ENCODE measurements around the gene HDAC4. TPM values are rescaled to one million over a fixed set of nuclear protein-coding genes. Genes with fewer than 3 reads are reported as not detected.

The HDAC4 gene
- total RNA-seq, 1 experiment from 2014 or later = 44.4 TPM

DNA sequence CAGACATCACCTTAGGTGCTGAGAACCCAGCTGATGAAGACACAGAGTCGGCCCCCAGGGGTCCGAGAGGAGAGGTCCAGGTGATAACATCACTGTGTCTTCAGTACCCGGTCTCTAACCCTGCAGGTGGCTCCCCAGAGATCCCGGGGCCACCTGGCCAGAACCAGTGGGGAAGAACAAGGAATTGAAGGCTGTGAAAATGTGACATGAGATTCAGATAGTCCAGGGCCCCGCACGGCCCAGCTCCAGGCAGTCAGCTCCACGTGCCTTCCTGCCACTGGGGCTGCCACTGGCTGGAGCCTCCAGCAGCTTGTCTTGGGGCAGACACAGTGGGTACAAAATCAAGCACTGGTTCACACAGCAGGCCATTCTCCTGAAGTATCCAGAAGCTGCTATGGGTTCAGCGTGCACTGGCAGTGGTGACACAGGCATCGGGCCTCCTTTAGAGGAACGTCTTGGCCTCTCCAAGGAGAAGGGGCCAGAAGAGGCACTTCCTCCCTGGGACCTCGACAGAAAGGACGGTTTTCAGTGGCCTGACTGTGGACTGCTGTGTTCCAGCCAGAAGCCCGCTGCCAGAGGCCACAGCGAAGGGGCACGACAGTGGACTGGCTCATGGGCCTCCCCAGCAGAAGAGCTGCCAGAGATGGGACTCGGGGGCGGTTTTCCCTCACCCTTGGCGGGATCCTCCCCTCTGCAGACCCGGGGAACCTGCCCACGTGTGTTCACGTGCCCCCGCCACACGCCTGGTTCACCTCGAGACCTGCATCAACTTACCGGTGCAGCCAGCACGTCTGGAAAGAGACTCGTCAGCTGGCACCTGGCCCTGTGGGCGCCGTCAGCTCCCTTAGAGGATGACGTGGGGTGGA lies 150.4 kb downstream of the HDAC4 start:
- no peaks in the 10 kb centered on the region for H3K27me3 Mint-ChIP-seq (ENCODE audit: low read depth)
- peaks cover 58% of the 10 kb centered on the region for H3K4me1 Mint-ChIP-seq
- ChIA-PET POLR2A (no interaction called here), CTCF (no interaction called here)
- H3K27ac Mint-ChIP-seq = no peak overlapping the region
- no peak overlapping the region for H3K4me3 Mint-ChIP-seq
- no peak for DNase-seq (ENCODE audit: low spot score)
- H3K36me3 Mint-ChIP-seq = no peaks in the 10 kb centered on the region
- TF ChIP-seq, protein P1, sequence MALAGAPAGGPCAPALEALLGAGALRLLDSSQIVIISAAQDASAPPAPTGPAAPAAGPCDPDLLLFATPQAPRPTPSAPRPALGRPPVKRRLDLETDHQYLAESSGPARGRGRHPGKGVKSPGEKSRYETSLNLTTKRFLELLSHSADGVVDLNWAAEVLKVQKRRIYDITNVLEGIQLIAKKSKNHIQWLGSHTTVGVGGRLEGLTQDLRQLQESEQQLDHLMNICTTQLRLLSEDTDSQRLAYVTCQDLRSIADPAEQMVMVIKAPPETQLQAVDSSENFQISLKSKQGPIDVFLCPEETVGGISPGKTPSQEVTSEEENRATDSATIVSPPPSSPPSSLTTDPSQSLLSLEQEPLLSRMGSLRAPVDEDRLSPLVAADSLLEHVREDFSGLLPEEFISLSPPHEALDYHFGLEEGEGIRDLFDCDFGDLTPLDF (CRISPR knock-in tag; IDR thresholded peaks at IDR 0.05) = no peak
- no peak for TF ChIP-seq FOXK1 (CRISPR knock-in tag; IDR thresholded peaks at IDR 0.05)
- TF ChIP-seq CBFB (CRISPR knock-in tag; IDR thresholded peaks at IDR 0.05; ENCODE audit: low read depth) = no peak
- TF ChIP-seq NR1H2 (CRISPR knock-in tag; IDR thresholded peaks at IDR 0.05) = no peak
- TF ChIP-seq MYBL2 (CRISPR knock-in tag; IDR thresholded peaks at IDR 0.05) = no peak
- TF ChIP-seq SMAD3 (CRISPR knock-in tag; IDR thresholded peaks at IDR 0.05; ENCODE audit: borderline replicate concordance) = no peak
- TF ChIP-seq, protein P2, sequence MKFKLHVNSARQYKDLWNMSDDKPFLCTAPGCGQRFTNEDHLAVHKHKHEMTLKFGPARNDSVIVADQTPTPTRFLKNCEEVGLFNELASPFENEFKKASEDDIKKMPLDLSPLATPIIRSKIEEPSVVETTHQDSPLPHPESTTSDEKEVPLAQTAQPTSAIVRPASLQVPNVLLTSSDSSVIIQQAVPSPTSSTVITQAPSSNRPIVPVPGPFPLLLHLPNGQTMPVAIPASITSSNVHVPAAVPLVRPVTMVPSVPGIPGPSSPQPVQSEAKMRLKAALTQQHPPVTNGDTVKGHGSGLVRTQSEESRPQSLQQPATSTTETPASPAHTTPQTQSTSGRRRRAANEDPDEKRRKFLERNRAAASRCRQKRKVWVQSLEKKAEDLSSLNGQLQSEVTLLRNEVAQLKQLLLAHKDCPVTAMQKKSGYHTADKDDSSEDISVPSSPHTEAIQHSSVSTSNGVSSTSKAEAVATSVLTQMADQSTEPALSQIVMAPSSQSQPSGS (CRISPR knock-in tag; IDR thresholded peaks at IDR 0.05; ENCODE audit: borderline replicate concordance, low read depth) = no peak
- no peak for TF ChIP-seq NFATC4 (CRISPR knock-in tag; IDR thresholded peaks at IDR 0.05)
- TF ChIP-seq, protein P3, sequence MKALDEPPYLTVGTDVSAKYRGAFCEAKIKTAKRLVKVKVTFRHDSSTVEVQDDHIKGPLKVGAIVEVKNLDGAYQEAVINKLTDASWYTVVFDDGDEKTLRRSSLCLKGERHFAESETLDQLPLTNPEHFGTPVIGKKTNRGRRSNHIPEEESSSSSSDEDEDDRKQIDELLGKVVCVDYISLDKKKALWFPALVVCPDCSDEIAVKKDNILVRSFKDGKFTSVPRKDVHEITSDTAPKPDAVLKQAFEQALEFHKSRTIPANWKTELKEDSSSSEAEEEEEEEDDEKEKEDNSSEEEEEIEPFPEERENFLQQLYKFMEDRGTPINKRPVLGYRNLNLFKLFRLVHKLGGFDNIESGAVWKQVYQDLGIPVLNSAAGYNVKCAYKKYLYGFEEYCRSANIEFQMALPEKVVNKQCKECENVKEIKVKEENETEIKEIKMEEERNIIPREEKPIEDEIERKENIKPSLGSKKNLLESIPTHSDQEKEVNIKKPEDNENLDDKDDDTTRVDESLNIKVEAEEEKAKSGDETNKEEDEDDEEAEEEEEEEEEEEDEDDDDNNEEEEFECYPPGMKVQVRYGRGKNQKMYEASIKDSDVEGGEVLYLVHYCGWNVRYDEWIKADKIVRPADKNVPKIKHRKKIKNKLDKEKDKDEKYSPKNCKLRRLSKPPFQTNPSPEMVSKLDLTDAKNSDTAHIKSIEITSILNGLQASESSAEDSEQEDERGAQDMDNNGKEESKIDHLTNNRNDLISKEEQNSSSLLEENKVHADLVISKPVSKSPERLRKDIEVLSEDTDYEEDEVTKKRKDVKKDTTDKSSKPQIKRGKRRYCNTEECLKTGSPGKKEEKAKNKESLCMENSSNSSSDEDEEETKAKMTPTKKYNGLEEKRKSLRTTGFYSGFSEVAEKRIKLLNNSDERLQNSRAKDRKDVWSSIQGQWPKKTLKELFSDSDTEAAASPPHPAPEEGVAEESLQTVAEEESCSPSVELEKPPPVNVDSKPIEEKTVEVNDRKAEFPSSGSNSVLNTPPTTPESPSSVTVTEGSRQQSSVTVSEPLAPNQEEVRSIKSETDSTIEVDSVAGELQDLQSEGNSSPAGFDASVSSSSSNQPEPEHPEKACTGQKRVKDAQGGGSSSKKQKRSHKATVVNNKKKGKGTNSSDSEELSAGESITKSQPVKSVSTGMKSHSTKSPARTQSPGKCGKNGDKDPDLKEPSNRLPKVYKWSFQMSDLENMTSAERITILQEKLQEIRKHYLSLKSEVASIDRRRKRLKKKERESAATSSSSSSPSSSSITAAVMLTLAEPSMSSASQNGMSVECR (CRISPR knock-in tag; IDR thresholded peaks at IDR 0.05; ENCODE audit: borderline replicate concordance) = no peak
- no peak for TF ChIP-seq FOXJ3 (CRISPR knock-in tag; IDR thresholded peaks at IDR 0.05; ENCODE audit: borderline replicate concordance)
- TF ChIP-seq ATF1 (CRISPR knock-in tag; IDR thresholded peaks at IDR 0.05) = no peak
- no peaks in the 10 kb centered on the region for H3K9me3 Mint-ChIP-seq
- ATAC-seq = no peak

DNA sequence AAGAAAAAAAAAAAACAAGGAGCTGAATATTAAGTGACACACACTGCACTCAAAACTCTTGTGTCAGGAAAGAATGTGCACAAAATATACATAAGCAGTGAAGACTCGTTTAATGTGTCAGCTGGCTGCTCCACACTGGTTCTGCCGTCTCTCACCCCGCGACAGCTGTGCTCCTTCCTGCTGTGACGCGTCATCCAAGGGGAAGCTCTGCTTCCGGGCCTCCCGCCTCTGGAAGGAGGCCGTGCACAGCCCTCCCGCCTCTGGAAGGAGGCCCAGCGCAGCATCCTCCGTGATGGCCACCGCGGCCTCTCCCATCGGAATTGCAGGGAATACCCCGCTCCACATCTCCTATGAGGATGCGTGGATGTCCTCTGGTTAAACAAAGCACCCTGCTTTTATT lies 151.0 kb downstream of the HDAC4 start:
- H3K27me3 Mint-ChIP-seq (ENCODE audit: low read depth) = no peaks in the 10 kb centered on the region
- no peak overlapping the region for H3K27ac Mint-ChIP-seq
- DNase-seq (ENCODE audit: low spot score) (no peak), ATAC-seq (no peak)
- H3K4me3 Mint-ChIP-seq = no peak overlapping the region
- H3K36me3 Mint-ChIP-seq = no peaks in the 10 kb centered on the region
- ChIA-PET CTCF (no interaction called here), POLR2A (no interaction called here)
- peaks cover 59% of the 10 kb centered on the region for H3K4me1 Mint-ChIP-seq
- no peaks in the 10 kb centered on the region for H3K9me3 Mint-ChIP-seq
- TF ChIP-seq, protein P4, sequence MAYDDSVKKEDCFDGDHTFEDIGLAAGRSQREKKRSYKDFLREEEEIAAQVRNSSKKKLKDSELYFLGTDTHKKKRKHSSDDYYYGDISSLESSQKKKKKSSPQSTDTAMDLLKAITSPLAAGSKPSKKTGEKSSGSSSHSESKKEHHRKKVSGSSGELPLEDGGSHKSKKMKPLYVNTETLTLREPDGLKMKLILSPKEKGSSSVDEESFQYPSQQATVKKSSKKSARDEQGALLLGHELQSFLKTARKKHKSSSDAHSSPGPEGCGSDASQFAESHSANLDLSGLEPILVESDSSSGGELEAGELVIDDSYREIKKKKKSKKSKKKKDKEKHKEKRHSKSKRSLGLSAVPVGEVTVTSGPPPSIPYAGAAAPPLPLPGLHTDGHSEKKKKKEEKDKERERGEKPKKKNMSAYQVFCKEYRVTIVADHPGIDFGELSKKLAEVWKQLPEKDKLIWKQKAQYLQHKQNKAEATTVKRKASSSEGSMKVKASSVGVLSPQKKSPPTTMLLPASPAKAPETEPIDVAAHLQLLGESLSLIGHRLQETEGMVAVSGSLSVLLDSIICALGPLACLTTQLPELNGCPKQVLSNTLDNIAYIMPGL (CRISPR knock-in tag; IDR thresholded peaks at IDR 0.05) = no peak
- TF ChIP-seq CREB1 (CRISPR knock-in tag; IDR thresholded peaks at IDR 0.05) = no peak
- TF ChIP-seq TCF7 (CRISPR knock-in tag; IDR thresholded peaks at IDR 0.05; ENCODE audit: low read depth) = no peak
- no peak for TF ChIP-seq NR1H2 (CRISPR knock-in tag; IDR thresholded peaks at IDR 0.05)
- no peak for TF ChIP-seq ESRRA (CRISPR knock-in tag; IDR thresholded peaks at IDR 0.05; ENCODE audit: borderline replicate concordance)
- TF ChIP-seq, protein P5, sequence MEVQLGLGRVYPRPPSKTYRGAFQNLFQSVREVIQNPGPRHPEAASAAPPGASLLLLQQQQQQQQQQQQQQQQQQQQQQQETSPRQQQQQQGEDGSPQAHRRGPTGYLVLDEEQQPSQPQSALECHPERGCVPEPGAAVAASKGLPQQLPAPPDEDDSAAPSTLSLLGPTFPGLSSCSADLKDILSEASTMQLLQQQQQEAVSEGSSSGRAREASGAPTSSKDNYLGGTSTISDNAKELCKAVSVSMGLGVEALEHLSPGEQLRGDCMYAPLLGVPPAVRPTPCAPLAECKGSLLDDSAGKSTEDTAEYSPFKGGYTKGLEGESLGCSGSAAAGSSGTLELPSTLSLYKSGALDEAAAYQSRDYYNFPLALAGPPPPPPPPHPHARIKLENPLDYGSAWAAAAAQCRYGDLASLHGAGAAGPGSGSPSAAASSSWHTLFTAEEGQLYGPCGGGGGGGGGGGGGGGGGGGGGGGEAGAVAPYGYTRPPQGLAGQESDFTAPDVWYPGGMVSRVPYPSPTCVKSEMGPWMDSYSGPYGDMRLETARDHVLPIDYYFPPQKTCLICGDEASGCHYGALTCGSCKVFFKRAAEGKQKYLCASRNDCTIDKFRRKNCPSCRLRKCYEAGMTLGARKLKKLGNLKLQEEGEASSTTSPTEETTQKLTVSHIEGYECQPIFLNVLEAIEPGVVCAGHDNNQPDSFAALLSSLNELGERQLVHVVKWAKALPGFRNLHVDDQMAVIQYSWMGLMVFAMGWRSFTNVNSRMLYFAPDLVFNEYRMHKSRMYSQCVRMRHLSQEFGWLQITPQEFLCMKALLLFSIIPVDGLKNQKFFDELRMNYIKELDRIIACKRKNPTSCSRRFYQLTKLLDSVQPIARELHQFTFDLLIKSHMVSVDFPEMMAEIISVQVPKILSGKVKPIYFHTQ (CRISPR knock-in tag; IDR thresholded peaks at IDR 0.05) = no peak
- no peak for TF ChIP-seq NFE2L1 (CRISPR knock-in tag; IDR thresholded peaks at IDR 0.05)
- TF ChIP-seq, protein P6, sequence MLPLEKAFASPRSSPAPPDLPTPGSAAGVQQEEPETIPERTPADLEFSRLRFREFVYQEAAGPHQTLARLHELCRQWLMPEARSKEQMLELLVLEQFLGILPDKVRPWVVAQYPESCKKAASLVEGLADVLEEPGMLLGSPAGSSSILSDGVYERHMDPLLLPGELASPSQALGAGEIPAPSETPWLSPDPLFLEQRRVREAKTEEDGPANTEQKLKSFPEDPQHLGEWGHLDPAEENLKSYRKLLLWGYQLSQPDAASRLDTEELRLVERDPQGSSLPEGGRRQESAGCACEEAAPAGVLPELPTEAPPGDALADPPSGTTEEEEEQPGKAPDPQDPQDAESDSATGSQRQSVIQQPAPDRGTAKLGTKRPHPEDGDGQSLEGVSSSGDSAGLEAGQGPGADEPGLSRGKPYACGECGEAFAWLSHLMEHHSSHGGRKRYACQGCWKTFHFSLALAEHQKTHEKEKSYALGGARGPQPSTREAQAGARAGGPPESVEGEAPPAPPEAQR (CRISPR knock-in tag; IDR thresholded peaks at IDR 0.05) = no peak

Measured in WTC11 (cell line).